HepG2 (cell line): ENCODE results near the gene PSENEN. TPM values are rescaled to one million over a fixed set of nuclear protein-coding genes. Genes with fewer than 3 reads are reported as not detected.

Experiments
- ATAC-seq: fragments of 200-7000 bp; cut with Tn5 transposase; 3 replicates; pipeline ENCODE4 v1.9.1; 2020; ENCODE audit warnings: mild to moderate bottlenecking, moderate library complexity
- BruUV-seq: library from RNA; stranded (reverse); fragments of 400-500 nt; replicated peaks from 2 replicates; lab custom pipeline; 2021; lab: Mats Ljungman, UMichigan
- CTCF ChIA-PET: fragments of 300-600 bp; formaldehyde crosslinking; extraction: SDS; loops from one replicate; lab custom pipeline; 2021; ENCODE audit warnings: low total read pairs, inconsistent platforms, low intra/inter-chr PET ratio; lab: Yijun Ruan, JAX
- POLR2A ChIA-PET: fragments of 350-600 bp; sonication (Branson Sonifier 250); formaldehyde crosslinking; loops from one replicate; lab custom pipeline; 2020; ENCODE audit warnings: antibody characterized with exemption, inconsistent platforms; lab: Yijun Ruan, JAX
- DNase-seq: peaks from one replicate; pipeline ENCODE4 v3.0.0-alpha.2; 2015; ENCODE audit warnings: low spot score
- FAIRE-seq: peaks from 3 replicates; lab custom pipeline; 2011; peaks lifted over from hg19 to GRCh38; lab: Jason Lieb, UNC
- H2AFZ ChIP-seq: one replicate; pipeline ENCODE4 v1.6.1; 2011; ENCODE audit warnings: low read length, inconsistent platforms
- H3K27ac ChIP-seq: fragments of 300-600 bp; 3 replicates; pipeline ENCODE4 v1.8.0; 2011; ENCODE audit warnings: mixed run types, mild to moderate bottlenecking, mixed read lengths, low read length, inconsistent platforms; ENCODE audit not compliant: insufficient read depth; ENCODE audit errors: extremely low read length
- H3K27me3 ChIP-seq, 2 experiments: fragments of 200-600 bp in 1 of 2; 2 replicates in 1 of 2; 3 replicates in 1 of 2; pipeline versions ENCODE4 v1.6.0 to v1.8.0; 2011; ENCODE audit warnings: low read length in 2 of 2, mild to moderate bottlenecking in 2 of 2, moderate library complexity in 2 of 2, inconsistent platforms in 1 of 2; ENCODE audit not compliant: insufficient read depth in 2 of 2, control insufficient read depth in 1 of 2
- H3K36me3 ChIP-seq, 2 experiments: fragments of 200-600 bp in 1 of 2; replicated peaks in 1 of 2; 2 replicates in 1 of 2; 3 replicates in 1 of 2; pipeline versions ENCODE4 v1.5.1 to v1.8.0; 2011; ENCODE audit warnings: low read length in 2 of 2, inconsistent platforms in 1 of 2; ENCODE audit not compliant: insufficient read depth in 2 of 2, control insufficient read depth in 1 of 2
- H3K4me1 ChIP-seq: 2 replicates; pipeline ENCODE4 v1.5.1; 2012; ENCODE audit warnings: low read length, inconsistent platforms; ENCODE audit not compliant: insufficient read depth
- H3K4me2 ChIP-seq: 2 replicates; pipeline ENCODE4 v1.6.0; 2011; ENCODE audit warnings: low read depth, low read length, inconsistent platforms
- H3K4me3 ChIP-seq, 3 experiments: fragments of 200-600 bp in 1 of 3; sonication (generic), shearing (Covaris generic) in 1 of 3; replicated peaks in 1 of 3; 2 replicates each; pipeline ENCODE4 v1.5.1; 2011 to 2016; ENCODE audit warnings: low read length in 3 of 3, inconsistent platforms in 2 of 3, low read depth in 2 of 3, mild to moderate bottlenecking in 2 of 3, control low read depth in 1 of 3, mixed read lengths in 1 of 3; ENCODE audit not compliant: insufficient read depth in 1 of 3
- H3K79me2 ChIP-seq: one replicate; pipeline ENCODE4 v1.6.1; 2011; ENCODE audit warnings: low read length, inconsistent platforms; ENCODE audit not compliant: insufficient read depth
- H3K9ac ChIP-seq: 2 replicates; pipeline ENCODE4 v1.6.0; 2011; ENCODE audit warnings: mild to moderate bottlenecking, low read depth, low read length, inconsistent platforms; ENCODE audit not compliant: insufficient read depth
- H3K9me3 ChIP-seq: 2 replicates; pipeline ENCODE4 v1.5.1; 2012; ENCODE audit warnings: mild to moderate bottlenecking, low read length
- H4K20me1 ChIP-seq: 2 replicates; pipeline ENCODE4 v1.6.0; 2011; ENCODE audit warnings: inconsistent platforms, mild to moderate bottlenecking, low read length, moderate library complexity; ENCODE audit not compliant: insufficient read depth
- ATAD3A ChIP-seq: sonication (generic); formaldehyde crosslinking; IDR thresholded peaks from 2 replicates; pipeline ENCODE4 v1.4.0; 2020; ENCODE audit warnings: missing genetic modification reagents
- DBP ChIP-seq: sonication (generic); formaldehyde crosslinking; IDR thresholded peaks from 2 replicates; pipeline ENCODE4 v1.4.0; 2020; ENCODE audit warnings: missing genetic modification reagents; ENCODE audit errors: not compliant biosample characterization
- FIP1L1 ChIP-seq: fragments of 200-400 bp; formaldehyde crosslinking; IDR thresholded peaks from 2 replicates; pipeline ENCODE4 v1.6.1; 2018; ENCODE audit warnings: low read depth, mild to moderate bottlenecking, low read length, moderate library complexity, borderline replicate concordance; ENCODE audit not compliant: insufficient read depth
- KLF13 ChIP-seq: sonication (generic); formaldehyde crosslinking; IDR thresholded peaks from 2 replicates; pipeline ENCODE4 v1.4.0; 2020; ENCODE audit warnings: mild to moderate bottlenecking, missing genetic modification reagents
- NFIC ChIP-seq: IDR thresholded peaks from 2 replicates; pipeline ENCODE4 v1.6.1; 2012; ENCODE audit warnings: mild to moderate bottlenecking, low read length, inconsistent platforms
- RFX1 ChIP-seq: fragments of 450-650 bp; IDR thresholded peaks from 2 replicates; pipeline ENCODE4 v1.6.1; 2017
- RNF219 ChIP-seq: sonication (generic); formaldehyde crosslinking; IDR thresholded peaks from 2 replicates; pipeline ENCODE4 v1.5.0; 2020; ENCODE audit warnings: mild to moderate bottlenecking, missing genetic modification reagents
- SIN3B ChIP-seq: fragments of 150-350 bp; IDR thresholded peaks from 2 replicates; pipeline ENCODE4 v1.6.1; 2014; ENCODE audit warnings: low read length
- SNAPC5 ChIP-seq: sonication (generic); formaldehyde crosslinking; IDR thresholded peaks from 2 replicates; pipeline ENCODE4 v1.8.1; 2023; ENCODE audit warnings: mild to moderate bottlenecking, missing genetic modification reagents, borderline replicate concordance
- SOX13 ChIP-seq, 3 experiments: fragments of 450-650 bp in 1 of 3; sonication (generic) in 1 of 3; formaldehyde crosslinking in 1 of 3; IDR thresholded peaks in 2 of 3; conservative IDR thresholded peaks in 1 of 3; 2 replicates each; pipeline versions ENCODE4 v1.5.0 to v1.6.1; 2016 to 2020; ENCODE audit warnings: antibody characterized with exemption in 1 of 3, mild to moderate bottlenecking in 1 of 3, missing compliant biosample characterization in 1 of 3, missing genetic modification reagents in 1 of 3, moderate library complexity in 1 of 3
- ZBTB2 ChIP-seq: sonication (generic); formaldehyde crosslinking; IDR thresholded peaks from 2 replicates; pipeline ENCODE4 v1.8.0; 2022; ENCODE audit warnings: low read depth, missing genetic modification reagents
- ZKSCAN1 ChIP-seq: fragments of 150-350 bp; IDR thresholded peaks from 2 replicates; pipeline ENCODE4 v1.6.1; 2014; ENCODE audit warnings: low read length
- ZNF124 ChIP-seq: sonication (generic); formaldehyde crosslinking; IDR thresholded peaks from 2 replicates; pipeline ENCODE4 v1.4.0; 2020; ENCODE audit warnings: missing genetic modification reagents
- ZNF451 ChIP-seq: sonication (generic); formaldehyde crosslinking; IDR thresholded peaks from 2 replicates; pipeline ENCODE4 v1.5.0; 2020; ENCODE audit warnings: mild to moderate bottlenecking, missing genetic modification reagents
- ZNF713 ChIP-seq: sonication (generic); formaldehyde crosslinking; IDR thresholded peaks from 2 replicates; pipeline ENCODE4 v1.4.0; 2020; ENCODE audit warnings: mild to moderate bottlenecking, missing genetic modification reagents
- ZNF773 ChIP-seq: sonication (generic); formaldehyde crosslinking; IDR thresholded peaks from 2 replicates; pipeline ENCODE4 v1.4.0; 2020; ENCODE audit warnings: missing genetic modification reagents, borderline replicate concordance
- ZNF776 ChIP-seq: sonication (generic); formaldehyde crosslinking; IDR thresholded peaks from 2 replicates; pipeline ENCODE4 v1.4.0; 2020; ENCODE audit warnings: mild to moderate bottlenecking, missing genetic modification reagents
- ZSCAN31 ChIP-seq: sonication (generic); formaldehyde crosslinking; IDR thresholded peaks from 2 replicates; pipeline ENCODE4 v1.5.0; 2020; ENCODE audit warnings: low read depth, mild to moderate bottlenecking, missing genetic modification reagents
- WGBS: methylation state at CpG from one replicate; pipeline ENCODE4 v1.1.6; 2017; ENCODE audit warnings: low lambda C conversion rate; 5-methylcytosine and 5-hydroxymethylcytosine counted together
- in situ Hi-C: cut with HindIII; loops from 2 replicates; pipeline ENCODE4 v1.10.0; 2017; ENCODE audit warnings: low pct_unique_long_range_greater_than_20kb; ENCODE audit not compliant: extremely low pct_ligation_motif_present
- intact Hi-C: fragments of 100-400 bp; cut with micrococcal nuclease; formaldehyde crosslinking; loops from one replicate; pipeline ENCODE4 v1.10.0; 2022; ENCODE audit not compliant: unreplicated experiment
- polyA plus RNA-seq, 8 experiments: library from polyadenylated mRNA; depleted of rRNA in 3 of 8; stranded (reverse) in 7 of 8; unstranded in 1 of 8; fragments of >200 nt; fragmentation: Illumina TruSeq in 4 of 8; extraction: Trizol in 4 of 8; gene quantifications; 2 replicates each; pipeline versions ENCODE4 v1.2.1 to v1.2.3, GENCODE V29; 2011 to 2016; ENCODE audit warnings: low read depth in 4 of 8, missing spikeins in 1 of 8, mixed read lengths in 1 of 8; ENCODE audit not compliant: insufficient read depth in 1 of 8
- total RNA-seq, 5 experiments: library from RNA; depleted of rRNA; stranded (reverse); fragments of >200 nt; fragmentation: Illumina TruSeq; extraction: Trizol; gene quantifications; 2 replicates each; pipeline ENCODE4 v1.2.3, GENCODE V29; 2016; ENCODE audit warnings: low read depth in 1 of 5

Gene PSENEN
- total and polyA plus RNA-seq, 2 of the 13 experiments (the other 11 are each of a cell fraction or from before 2014, with no cell fraction given), result 16.9 to 34.2 TPM

GRCh38 chr19:35777961-35778360 lies 32.5 kb downstream of the PSENEN start:
- DNase-seq (no peak), ATAC-seq (no peak)

More at GRCh38 chr19:35777961-35778360, 32.5 kb downstream of the PSENEN start:
- in situ Hi-C loops (no loop called here), intact Hi-C loops (loop anchor here (5.0 kb wide), 1 partner anchor 34 kb away; the partner anchor contains the start of gene PRODH2)
- WGBS, result 88% methylated on average over 7 of the region's 7 CpGs
- CTCF ChIA-PET, result no interaction called here
- Histone ChIP-seq H4K20me1 (no peaks in the 10 kb centered on the region), H3K79me2 (no peaks in the 10 kb centered on the region), H3K36me3 (peaks cover 0 to 2% of the 10 kb centered on the region in 2 experiments; a peak in 2 of 5 replicates), H3K4me2 (peak overlapping the region; percentile 89; the same call in 1 of the 2 replicates), H3K4me1 (peaks cover 37% of the 10 kb centered on the region), H3K4me3 (no peak overlapping the region), H3K27me3 (no peaks in the 10 kb centered on the region), H2AFZ (no peak overlapping the region), H3K27ac (no peak overlapping the region), H3K9ac (no peak overlapping the region), H3K9me3 (no peaks in the 10 kb centered on the region)
- FAIRE-seq, result no peak
- BruUV-seq, result no TSS peak
- POLR2A ChIA-PET, result no interaction called here
- no peak for TF ChIP-seq ZNF776 (CRISPR knock-in tag)
- TF ChIP-seq FIP1L1, result no peak
- TF ChIP-seq KLF13 (CRISPR knock-in tag), result no peak
- no peak for TF ChIP-seq RFX1
- TF ChIP-seq ZNF124 (CRISPR knock-in tag), result no peak
- TF ChIP-seq SIN3B, result no peak
- TF ChIP-seq ZKSCAN1, result no peak
- TF ChIP-seq SOX13 (IDR thresholded peaks at IDR 0.05), result no peak
- no peak for TF ChIP-seq SOX13 (CRISPR knock-in tag; conservative IDR thresholded peaks at IDR 0.05 in 1 of 2, IDR thresholded peaks at IDR 0.05 in 1 of 2)
- no peak for TF ChIP-seq ZNF773 (CRISPR knock-in tag)
- no peak for TF ChIP-seq RNF219
- TF ChIP-seq SNAPC5 (CRISPR knock-in tag), result no peak
- TF ChIP-seq ZNF451 (CRISPR knock-in tag), result no peak
- TF ChIP-seq ZBTB2, result no peak
- TF ChIP-seq ZSCAN31 (CRISPR knock-in tag), result no peak
- TF ChIP-seq ATAD3A (CRISPR knock-in tag), result no peak
- TF ChIP-seq DBP, result no peak
- TF ChIP-seq ZNF713 (CRISPR knock-in tag), result no peak
- TF ChIP-seq NFIC, result no peak
